SK-N-SH (cell line): ENCODE results near the gene ISYNA1. TPM values are rescaled to one million over a fixed set of nuclear protein-coding genes. Genes with fewer than 3 reads are reported as not detected.

ENCODE experiments used
- CTCF ChIA-PET: fragments of 300-600, 350-600 bp; formaldehyde crosslinking; extraction: SDS; loops from one replicate; lab custom pipeline; 2021; lab: Yijun Ruan, JAX
- POLR2A ChIA-PET: fragments of 350-600 bp; sonication (Branson Sonifier 250); formaldehyde crosslinking; extraction: SDS; loops from one replicate; lab custom pipeline; 2020; ENCODE audit warnings: antibody characterized with exemption, inconsistent platforms; lab: Yijun Ruan, JAX
- DNase-seq: peaks from one replicate; pipeline ENCODE4 v3.0.0; 2012
- H2AFZ ChIP-seq: fragments of 200-600 bp; sonication (generic); 2 replicates; pipeline ENCODE4 v1.8.1; 2016; ENCODE audit warnings: antibody characterized with exemption, mild to moderate bottlenecking, low read depth
- H3F3A ChIP-seq: fragments of 200-600 bp; sonication (generic); replicated peaks from 2 replicates; pipeline ENCODE3; 2016; ENCODE audit warnings: antibody characterized with exemption, mild to moderate bottlenecking; ENCODE audit not compliant: insufficient read depth
- H3K27ac ChIP-seq, 2 experiments: fragments of 200-500 bp in 1 of 2; fragments of 200-600 bp in 1 of 2; sonication (Bioruptor generic) in 1 of 2; sonication (generic), shearing (Covaris generic) in 1 of 2; 2 replicates each; pipeline versions ENCODE4 v1.5.1 to v1.6.1; 2014 to 2016; ENCODE audit warnings: low read depth in 2 of 2, inconsistent platforms in 1 of 2, low read length in 1 of 2, mild to moderate bottlenecking in 1 of 2, mixed read lengths in 1 of 2
- H3K27me3 ChIP-seq: fragments of 200-600 bp; sonication (generic), shearing (Covaris generic); 2 replicates; pipeline ENCODE4 v1.6.1; 2016; ENCODE audit warnings: mixed run types; ENCODE audit not compliant: insufficient read depth
- H3K36me3 ChIP-seq, 2 experiments: fragments of 200-500 bp in 1 of 2; fragments of 200-600 bp in 1 of 2; sonication (Bioruptor generic) in 1 of 2; sonication (generic) in 1 of 2; replicated peaks in 1 of 2; 2 replicates each; pipeline versions ENCODE3 to v1.5.1; 2014 to 2016; ENCODE audit warnings: low read length in 1 of 2, mild to moderate bottlenecking in 1 of 2; ENCODE audit not compliant: insufficient read depth in 2 of 2, control insufficient read depth in 1 of 2
- H3K4me1 ChIP-seq, 2 experiments: fragments of 200-500 bp in 1 of 2; fragments of 200-600 bp in 1 of 2; sonication (Bioruptor generic) in 1 of 2; sonication (generic), shearing (Covaris generic) in 1 of 2; 2 replicates each; pipeline versions ENCODE4 v1.5.1 to v1.6.1; 2014 to 2016; ENCODE audit warnings: low read depth in 1 of 2, low read length in 1 of 2, mixed run types in 1 of 2; ENCODE audit not compliant: insufficient read depth in 2 of 2, control insufficient read depth in 1 of 2
- H3K4me2 ChIP-seq: fragments of 200-600 bp; sonication (generic), shearing (Covaris generic); 2 replicates; pipeline ENCODE4 v1.6.1; 2017; ENCODE audit warnings: mixed run types
- H3K4me3 ChIP-seq, 2 experiments: fragments of 200-500 bp in 1 of 2; fragments of 200-600 bp in 1 of 2; sonication (Bioruptor generic) in 1 of 2; sonication (generic), shearing (Covaris generic) in 1 of 2; 2 replicates each; pipeline versions ENCODE4 v1.5.1 to v1.8.1; 2014 to 2016; ENCODE audit warnings: low read depth in 2 of 2, inconsistent platforms in 1 of 2, low read length in 1 of 2, mild to moderate bottlenecking in 1 of 2, mixed read lengths in 1 of 2, moderate library complexity in 1 of 2
- H3K79me2 ChIP-seq: fragments of 200-600 bp; sonication (generic); 2 replicates; pipeline ENCODE4 v1.8.1; 2017; ENCODE audit warnings: mild to moderate bottlenecking; ENCODE audit not compliant: insufficient read depth
- H3K9ac ChIP-seq: fragments of 200-600 bp; sonication (generic); 2 replicates; pipeline ENCODE4 v1.6.1; 2017; ENCODE audit warnings: mixed run types
- H3K9me2 ChIP-seq: fragments of 200-600 bp; sonication (generic); 2 replicates; pipeline ENCODE4 v1.6.1; 2017; ENCODE audit warnings: mixed run types
- H3K9me3 ChIP-seq: fragments of 200-600 bp; sonication (generic); 2 replicates; pipeline ENCODE4 v1.6.1; 2017; ENCODE audit warnings: mixed run types, mild to moderate bottlenecking, moderate library complexity
- H4K20me1 ChIP-seq: fragments of 200-600 bp; sonication (generic); 2 replicates; pipeline ENCODE4 v1.6.1; 2017; ENCODE audit warnings: mild to moderate bottlenecking, mixed run types; ENCODE audit not compliant: insufficient read depth
- CHD2 ChIP-seq: fragments of 150-350 bp; IDR thresholded peaks from 2 replicates; pipeline ENCODE4 v1.6.1; 2018; ENCODE audit warnings: low read length; ENCODE audit not compliant: partially characterized antibody
- EP300 ChIP-seq, 2 experiments: IDR thresholded peaks; 2 replicates each; pipeline versions ENCODE4 v1.4.0 to v1.6.1; 2012; ENCODE audit warnings: borderline replicate concordance in 1 of 2, low read depth in 1 of 2, low read length in 1 of 2
- FOSL2 ChIP-seq: IDR thresholded peaks from 2 replicates; pipeline ENCODE4 v1.4.0; 2012; ENCODE audit warnings: low read depth, mild to moderate bottlenecking, moderate library complexity, borderline replicate concordance
- FOXJ3 ChIP-seq: sonication (generic); formaldehyde crosslinking; IDR thresholded peaks from 2 replicates; pipeline ENCODE4 v1.5.1; 2020; ENCODE audit warnings: mild to moderate bottlenecking, missing genetic modification reagents
- FOXM1 ChIP-seq: IDR thresholded peaks from 2 replicates; pipeline ENCODE4 v1.4.0; 2012; ENCODE audit warnings: low read depth, mild to moderate bottlenecking
- IRF3 ChIP-seq: fragments of 150-350 bp; IDR thresholded peaks from 2 replicates; pipeline ENCODE4 v1.6.1; 2016; ENCODE audit warnings: mild to moderate bottlenecking, low read depth, low read length
- MEF2A ChIP-seq: IDR thresholded peaks from 2 replicates; pipeline ENCODE4 v1.4.0; 2012; ENCODE audit warnings: low read depth, borderline replicate concordance
- NFIC ChIP-seq: IDR thresholded peaks from 2 replicates; pipeline ENCODE4 v1.4.0; 2012; ENCODE audit warnings: borderline replicate concordance
- RAD21 ChIP-seq: IDR thresholded peaks from 2 replicates; pipeline ENCODE4 v1.6.1; 2012; ENCODE audit warnings: mild to moderate bottlenecking, low read length
- REST ChIP-seq: IDR thresholded peaks from 2 replicates; pipeline ENCODE4 v1.6.1; 2012; ENCODE audit warnings: mild to moderate bottlenecking, low read depth, low read length, moderate library complexity
- RFX5 ChIP-seq: IDR thresholded peaks from 2 replicates; pipeline ENCODE4 v1.6.1; 2012; ENCODE audit warnings: mild to moderate bottlenecking, improper control_type of control experiment, low read length
- RXRA ChIP-seq: IDR thresholded peaks from 2 replicates; pipeline ENCODE4 v1.4.0; 2012; ENCODE audit warnings: low read depth, mild to moderate bottlenecking, borderline replicate concordance
- SIN3A ChIP-seq: IDR thresholded peaks from 2 replicates; pipeline ENCODE4 v1.6.1; 2012; ENCODE audit warnings: low read depth, mild to moderate bottlenecking, low read length, moderate library complexity, borderline replicate concordance
- TCF12 ChIP-seq: IDR thresholded peaks from 2 replicates; pipeline ENCODE4 v1.4.0; 2012
- USF1 ChIP-seq: IDR thresholded peaks from 2 replicates; pipeline ENCODE4 v1.4.0; 2012; ENCODE audit warnings: low read depth, borderline replicate concordance
- USF2 ChIP-seq: fragments of 150-350 bp; IDR thresholded peaks from 2 replicates; pipeline ENCODE4 v1.6.1; 2017; ENCODE audit warnings: antibody characterized with exemption, low read length, low read depth, borderline replicate concordance
- YY1 ChIP-seq: IDR thresholded peaks from 2 replicates; pipeline ENCODE4 v1.4.0; 2012; ENCODE audit warnings: low read depth, mild to moderate bottlenecking
- WGBS: methylation state at CpG from one replicate; pipeline ENCODE4 v1.1.6; 2017; ENCODE audit warnings: low lambda C conversion rate; 5-methylcytosine and 5-hydroxymethylcytosine counted together
- polyA plus RNA-seq, 3 experiments: library from polyadenylated mRNA; depleted of rRNA; stranded (reverse); fragments of >200 nt; gene quantifications; 2 replicates each; pipeline ENCODE4 v1.2.3, GENCODE V29; 2012

Gene ISYNA1
- polyA plus RNA-seq, 1 of the 3 experiments (the other 2 are of a cell fraction) = 48.0 TPM

GRCh38 chr19:18452386-18452785 lies 14.5 kb upstream of the ISYNA1 start:
- no peaks in the 10 kb centered on the region for H3F3A ChIP-seq
- POLR2A ChIA-PET = no interaction called here
- no peak overlapping the region for H3K4me2 ChIP-seq
- no peaks in the 10 kb centered on the region for H3K9me2 ChIP-seq
- H3K4me1 ChIP-seq = peaks cover 2 to 4% of the 10 kb centered on the region in 2 experiments; a peak in 1 of 4 replicates
- no peak overlapping the region for H3K9ac ChIP-seq
- H4K20me1 ChIP-seq = peaks cover 7% of the 10 kb centered on the region
- H2AFZ ChIP-seq = no peak overlapping the region
- DNase-seq = no peak
- H3K79me2 ChIP-seq = 0 out of 2 replicates have a peak, but pooled peaks cover 3% of the 10 kb centered on the region
- no peak overlapping the region for H3K4me3 ChIP-seq
- no peak for TF ChIP-seq USF2
- TF ChIP-seq FOSL2 = no peak
- no peak for TF ChIP-seq NFIC
- no peak for TF ChIP-seq FOXJ3 (CRISPR knock-in tag)
- TF ChIP-seq YY1 = no peak
- TF ChIP-seq IRF3 = no peak
- TF ChIP-seq TCF12 = no peak
- no peak for TF ChIP-seq RFX5
- no peak for TF ChIP-seq MEF2A
- TF ChIP-seq EP300 (IDR thresholded peaks at IDR 0.05; ENCODE audit: borderline replicate concordance in 1 of 2, low read depth in 1 of 2, low read length in 1 of 2) = no peak
- TF ChIP-seq CHD2 = no peak
- no peak for TF ChIP-seq FOXM1
- TF ChIP-seq RXRA = no peak
- TF ChIP-seq, all 33 proteins: peak for 0
- no peak overlapping the region for H3K27ac ChIP-seq
- CTCF ChIA-PET = interaction anchor here (1.4 to 13.5 kb wide), 5 partner anchors 11 to 224 kb away, joined by 3 to 215 read pairs (median 30); partner anchors contain the start of gene REX1BD
- peaks cover 4 to 27% of the 10 kb centered on the region in 2 experiments for H3K36me3 ChIP-seq
- no peaks in the 10 kb centered on the region for H3K9me3 ChIP-seq
- WGBS = 84% methylated on average over 2 of the region's 3 CpGs
- H3K27me3 ChIP-seq = no peaks in the 10 kb centered on the region

- H3K27ac ChIP-seq = no peak overlapping the region
- ChIA-PET POLR2A (interaction anchor here (1.0 kb wide), 1 partner anchor 14 kb away, joined by 3 read pairs; no protein-coding TSS in a partner anchor), CTCF (interaction anchor here (0.6 to 13.5 kb wide), 66 partner anchors 7 to 540 kb away, joined by 3 to 215 read pairs (median 4); partner anchors contain the start of genes ELL, REX1BD, SSBP4 and TMEM59L)
- H3K27me3 ChIP-seq = no peaks in the 10 kb centered on the region
- WGBS = 0% methylated on average over 2 of the region's 26 CpGs
- H3K79me2 ChIP-seq = 0 out of 2 replicates have a peak, but pooled peaks cover 3% of the 10 kb centered on the region
- no peaks in the 10 kb centered on the region for H3K9me2 ChIP-seq
- H3K36me3 ChIP-seq = peaks cover 4 to 27% of the 10 kb centered on the region in 2 experiments
- no peak overlapping the region for H3K4me2 ChIP-seq
- H2AFZ ChIP-seq = no peak overlapping the region
- peak overlapping the region in 1 of 2 experiments; percentile 50; a peak in 1 of 4 replicates for H3K4me3 ChIP-seq
- no peaks in the 10 kb centered on the region for H3F3A ChIP-seq
- no peak overlapping the region for H3K9ac ChIP-seq
- H4K20me1 ChIP-seq = peaks cover 7% of the 10 kb centered on the region
- H3K4me1 ChIP-seq = peaks cover 2 to 4% of the 10 kb centered on the region in 2 experiments; a peak in 1 of 4 replicates
- DNase-seq = peak; percentile 95
- no peaks in the 10 kb centered on the region for H3K9me3 ChIP-seq
- TF ChIP-seq RXRA (no peak), USF1 (no peak), REST (no peak), SIN3A (0 out of 2 replicates have a peak, but pooled peaks have one; percentile 39), RAD21 (peak; percentile 89)
These were observed 13.3 kb upstream of the ISYNA1 start for GRCh38 chr19:18450931-18451836.
